Panc1 (cell line): Measurements from ENCODE around the gene TAP2.

ENCODE experiments used
- POLR2AphosphoS5 ChIP-seq: IDR thresholded peaks from 2 replicates; pipeline ENCODE4 v1.6.1; 2012; ENCODE audit warnings: mild to moderate bottlenecking, low read depth, low read length, moderate library complexity
- SIN3A ChIP-seq: IDR thresholded peaks from 2 replicates; pipeline ENCODE4 v1.6.1; 2012; ENCODE audit warnings: low read depth, mild to moderate bottlenecking, low read length, moderate library complexity, borderline replicate concordance; ENCODE audit not compliant: insufficient read depth
- TCF7L2 ChIP-seq: IDR thresholded peaks from 2 replicates; pipeline ENCODE4 v1.6.1; 2011; ENCODE audit warnings: mild to moderate bottlenecking, low read depth, low read length, inconsistent platforms
- TF ChIP-seq, protein P1 (sequence below): fragments of 450-650 bp; IDR thresholded peaks from 2 replicates; pipeline ENCODE4 v1.5.1; 2017; ENCODE audit warnings: mild to moderate bottlenecking
- TF ChIP-seq, protein P2 (sequence below), 2 experiments: IDR thresholded peaks; 2 replicates each; pipeline ENCODE4 v1.6.1; 2011 to 2012; ENCODE audit warnings: low read depth in 2 of 2, control low read depth in 1 of 2, low read length in 1 of 2, mild to moderate bottlenecking in 1 of 2, moderate library complexity in 1 of 2; ENCODE audit not compliant: insufficient read depth in 1 of 2

DNA sequence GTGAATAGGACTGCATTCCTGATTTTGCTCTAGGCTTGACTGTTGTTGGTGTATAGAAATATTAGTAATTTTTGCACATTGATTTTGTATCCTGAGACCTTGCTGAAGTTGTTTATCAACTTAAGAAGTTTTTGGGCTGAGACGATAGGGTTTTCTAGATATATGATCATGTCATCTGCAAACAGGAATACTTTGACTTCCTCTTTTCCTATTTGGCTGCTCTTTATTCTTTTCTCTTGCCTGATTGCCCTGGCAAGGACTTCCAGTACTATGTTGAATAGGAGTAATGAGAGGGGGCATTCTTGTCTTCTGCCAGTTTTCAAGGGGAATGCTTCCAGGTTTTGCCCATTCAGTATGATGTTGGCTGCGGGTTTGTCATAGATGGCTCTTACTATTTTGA, 35.1 kb downstream of the TAP2 start:
- TF ChIP-seq, protein P1, sequence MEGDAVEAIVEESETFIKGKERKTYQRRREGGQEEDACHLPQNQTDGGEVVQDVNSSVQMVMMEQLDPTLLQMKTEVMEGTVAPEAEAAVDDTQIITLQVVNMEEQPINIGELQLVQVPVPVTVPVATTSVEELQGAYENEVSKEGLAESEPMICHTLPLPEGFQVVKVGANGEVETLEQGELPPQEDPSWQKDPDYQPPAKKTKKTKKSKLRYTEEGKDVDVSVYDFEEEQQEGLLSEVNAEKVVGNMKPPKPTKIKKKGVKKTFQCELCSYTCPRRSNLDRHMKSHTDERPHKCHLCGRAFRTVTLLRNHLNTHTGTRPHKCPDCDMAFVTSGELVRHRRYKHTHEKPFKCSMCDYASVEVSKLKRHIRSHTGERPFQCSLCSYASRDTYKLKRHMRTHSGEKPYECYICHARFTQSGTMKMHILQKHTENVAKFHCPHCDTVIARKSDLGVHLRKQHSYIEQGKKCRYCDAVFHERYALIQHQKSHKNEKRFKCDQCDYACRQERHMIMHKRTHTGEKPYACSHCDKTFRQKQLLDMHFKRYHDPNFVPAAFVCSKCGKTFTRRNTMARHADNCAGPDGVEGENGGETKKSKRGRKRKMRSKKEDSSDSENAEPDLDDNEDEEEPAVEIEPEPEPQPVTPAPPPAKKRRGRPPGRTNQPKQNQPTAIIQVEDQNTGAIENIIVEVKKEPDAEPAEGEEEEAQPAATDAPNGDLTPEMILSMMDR: no peak
- TF ChIP-seq, protein P2, sequence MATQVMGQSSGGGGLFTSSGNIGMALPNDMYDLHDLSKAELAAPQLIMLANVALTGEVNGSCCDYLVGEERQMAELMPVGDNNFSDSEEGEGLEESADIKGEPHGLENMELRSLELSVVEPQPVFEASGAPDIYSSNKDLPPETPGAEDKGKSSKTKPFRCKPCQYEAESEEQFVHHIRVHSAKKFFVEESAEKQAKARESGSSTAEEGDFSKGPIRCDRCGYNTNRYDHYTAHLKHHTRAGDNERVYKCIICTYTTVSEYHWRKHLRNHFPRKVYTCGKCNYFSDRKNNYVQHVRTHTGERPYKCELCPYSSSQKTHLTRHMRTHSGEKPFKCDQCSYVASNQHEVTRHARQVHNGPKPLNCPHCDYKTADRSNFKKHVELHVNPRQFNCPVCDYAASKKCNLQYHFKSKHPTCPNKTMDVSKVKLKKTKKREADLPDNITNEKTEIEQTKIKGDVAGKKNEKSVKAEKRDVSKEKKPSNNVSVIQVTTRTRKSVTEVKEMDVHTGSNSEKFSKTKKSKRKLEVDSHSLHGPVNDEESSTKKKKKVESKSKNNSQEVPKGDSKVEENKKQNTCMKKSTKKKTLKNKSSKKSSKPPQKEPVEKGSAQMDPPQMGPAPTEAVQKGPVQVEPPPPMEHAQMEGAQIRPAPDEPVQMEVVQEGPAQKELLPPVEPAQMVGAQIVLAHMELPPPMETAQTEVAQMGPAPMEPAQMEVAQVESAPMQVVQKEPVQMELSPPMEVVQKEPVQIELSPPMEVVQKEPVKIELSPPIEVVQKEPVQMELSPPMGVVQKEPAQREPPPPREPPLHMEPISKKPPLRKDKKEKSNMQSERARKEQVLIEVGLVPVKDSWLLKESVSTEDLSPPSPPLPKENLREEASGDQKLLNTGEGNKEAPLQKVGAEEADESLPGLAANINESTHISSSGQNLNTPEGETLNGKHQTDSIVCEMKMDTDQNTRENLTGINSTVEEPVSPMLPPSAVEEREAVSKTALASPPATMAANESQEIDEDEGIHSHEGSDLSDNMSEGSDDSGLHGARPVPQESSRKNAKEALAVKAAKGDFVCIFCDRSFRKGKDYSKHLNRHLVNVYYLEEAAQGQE (IDR thresholded peaks at IDR 0.05; ENCODE audit: insufficient read depth in 1 of 2, low read depth in 2 of 2, low read length in 1 of 2): no peak
- TF ChIP-seq POLR2AphosphoS5 (no peak), SIN3A (no peak), TCF7L2 (no peak)
